PC-3 (cell line): ENCODE results near the gene ABCC3. TPM values are rescaled to one million over a fixed set of nuclear protein-coding genes. Genes with fewer than 3 reads are reported as not detected.

Experiments
- ATAC-seq: fragments of 200-7000 bp; cut with Tn5 transposase; 2 replicates; pipeline ENCODE4 v1.9.1; 2020; ENCODE audit warnings: mild to moderate bottlenecking, moderate library complexity
- BruUV-seq: library from RNA; stranded (reverse); fragments of 400-500 nt; replicated peaks from 2 replicates; lab custom pipeline; 2021; lab: Mats Ljungman, UMichigan
- CTCF ChIA-PET: fragments of 300-600 bp; sonication (Branson Sonifier 250); formaldehyde crosslinking; loops from one replicate; lab custom pipeline; 2022; ENCODE audit warnings: antibody characterized with exemption; lab: Charles Lee
- POLR2A ChIA-PET: fragments of 300-600 bp; sonication (Branson Sonifier 250); formaldehyde crosslinking; loops from one replicate; lab custom pipeline; 2022; ENCODE audit warnings: antibody characterized with exemption; ENCODE audit not compliant: unreplicated experiment; lab: Charles Lee
- DNase-seq: peaks from one replicate; pipeline ENCODE4 v3.0.0-alpha.2; 2015
- H2AFZ ChIP-seq: fragments of 300-600 bp; sonication (generic); 2 replicates; pipeline ENCODE4 v1.6.0; 2016; ENCODE audit warnings: antibody characterized with exemption, low read length
- H3F3A ChIP-seq: fragments of 300-600 bp; sonication (generic); one replicate; pipeline ENCODE4 v1.6.0; 2017; ENCODE audit warnings: antibody characterized with exemption, low read length, control low read depth, mild to moderate bottlenecking; ENCODE audit not compliant: unreplicated experiment
- H3K27ac ChIP-seq: fragments of 300-600 bp; sonication (generic); 2 replicates; pipeline ENCODE4 v1.5.1; 2016; ENCODE audit warnings: mild to moderate bottlenecking, low read length
- H3K27me3 ChIP-seq: fragments of 300-600 bp; sonication (generic); 2 replicates; pipeline ENCODE4 v1.6.1; 2016; ENCODE audit warnings: low read length, mixed read lengths
- H3K36me3 ChIP-seq: fragments of 300-600 bp; sonication (generic); 2 replicates; pipeline ENCODE4 v1.6.1; 2016; ENCODE audit warnings: low read depth, mixed run types, low read length, mixed read lengths
- H3K4me1 ChIP-seq: fragments of 300-600 bp; sonication (generic); 2 replicates; pipeline ENCODE4 v1.5.1; 2016; ENCODE audit warnings: low read length; ENCODE audit not compliant: insufficient read depth
- H3K4me2 ChIP-seq: fragments of 300-600 bp; sonication (generic); 2 replicates; pipeline ENCODE4 v1.6.0; 2016; ENCODE audit warnings: low read length
- H3K4me3 ChIP-seq: fragments of 300-600 bp; sonication (generic); 2 replicates; pipeline ENCODE4 v1.5.1; 2016; ENCODE audit warnings: mild to moderate bottlenecking, low read length, mixed read lengths
- H3K79me2 ChIP-seq: fragments of 300-600 bp; sonication (generic); 2 replicates; pipeline ENCODE4 v1.6.1; 2017; ENCODE audit warnings: low read length, mixed read lengths
- H3K9ac ChIP-seq: fragments of 300-600 bp; sonication (generic); 2 replicates; pipeline ENCODE4 v1.6.0; 2016; ENCODE audit warnings: mild to moderate bottlenecking, low read length
- H3K9me2 ChIP-seq: fragments of 300-600 bp; sonication (generic); replicated peaks from 2 replicates; pipeline ENCODE4 v1.6.1; 2016; ENCODE audit warnings: mixed run types, low read length, mixed read lengths
- H3K9me3 ChIP-seq: fragments of 300-600 bp; sonication (generic); 2 replicates; pipeline ENCODE4 v1.6.1; 2016; ENCODE audit warnings: low read length, mixed read lengths
- H4K20me1 ChIP-seq: fragments of 300-600 bp; sonication (generic); 2 replicates; pipeline ENCODE4 v1.6.1; 2016; ENCODE audit warnings: low read length, mixed read lengths
- EZH2 ChIP-seq: fragments of 300-600 bp; sonication (generic); IDR thresholded peaks from one replicate; pipeline ENCODE4 v1.6.1; 2017; ENCODE audit warnings: antibody characterized with exemption, mild to moderate bottlenecking, low read length; ENCODE audit not compliant: unreplicated experiment
- EZH2phosphoT487 ChIP-seq: fragments of 300-600 bp; sonication (generic); IDR thresholded peaks from 2 replicates; pipeline ENCODE4 v1.6.1; 2018; ENCODE audit warnings: mild to moderate bottlenecking, antibody characterized with exemption, low read length, borderline replicate concordance
- intact Hi-C: fragments of 100-400 bp; cut with micrococcal nuclease; formaldehyde crosslinking; loops from 2 replicates; pipeline ENCODE4 v1.9.0; 2023
- total RNA-seq: library from RNA; depleted of rRNA; stranded (reverse); fragments of >200 nt; gene quantifications from 2 replicates; pipeline ENCODE4 v1.2.3, GENCODE V29; 2014
- TF ChIP-seq, protein P1 (sequence below): fragments of 300-600 bp; sonication (generic); conservative IDR thresholded peaks from 2 replicates; pipeline ENCODE4 v1.5.1; 2017; ENCODE audit warnings: antibody characterized with exemption, low read depth, mild to moderate bottlenecking, low read length

Gene ABCC3
- total RNA-seq, 1 experiment from 2014 or later: 50.2 TPM

GRCh38 chr17:50613007-50613992 lies 21.4 kb upstream of the ABCC3 start:
- Histone ChIP-seq H4K20me1 (no peaks in the 10 kb centered on the region), H3K36me3 (no peaks in the 10 kb centered on the region), H3K9me2 (no peaks in the 10 kb centered on the region), H3K27ac (no peak overlapping the region), H3K4me3 (no peak overlapping the region), H3K4me2 (no peak overlapping the region), H3K9me3 (no peaks in the 10 kb centered on the region), H2AFZ (no peak overlapping the region), H3K79me2 (no peaks in the 10 kb centered on the region), H3K27me3 (no peaks in the 10 kb centered on the region), H3F3A (no peaks in the 10 kb centered on the region), H3K4me1 (no peaks in the 10 kb centered on the region), H3K9ac (no peak overlapping the region)
- ATAC-seq: no peak
- intact Hi-C loops: no loop called here
- ChIA-PET POLR2A (no interaction called here), CTCF (no interaction called here)
- TF ChIP-seq, protein P1, sequence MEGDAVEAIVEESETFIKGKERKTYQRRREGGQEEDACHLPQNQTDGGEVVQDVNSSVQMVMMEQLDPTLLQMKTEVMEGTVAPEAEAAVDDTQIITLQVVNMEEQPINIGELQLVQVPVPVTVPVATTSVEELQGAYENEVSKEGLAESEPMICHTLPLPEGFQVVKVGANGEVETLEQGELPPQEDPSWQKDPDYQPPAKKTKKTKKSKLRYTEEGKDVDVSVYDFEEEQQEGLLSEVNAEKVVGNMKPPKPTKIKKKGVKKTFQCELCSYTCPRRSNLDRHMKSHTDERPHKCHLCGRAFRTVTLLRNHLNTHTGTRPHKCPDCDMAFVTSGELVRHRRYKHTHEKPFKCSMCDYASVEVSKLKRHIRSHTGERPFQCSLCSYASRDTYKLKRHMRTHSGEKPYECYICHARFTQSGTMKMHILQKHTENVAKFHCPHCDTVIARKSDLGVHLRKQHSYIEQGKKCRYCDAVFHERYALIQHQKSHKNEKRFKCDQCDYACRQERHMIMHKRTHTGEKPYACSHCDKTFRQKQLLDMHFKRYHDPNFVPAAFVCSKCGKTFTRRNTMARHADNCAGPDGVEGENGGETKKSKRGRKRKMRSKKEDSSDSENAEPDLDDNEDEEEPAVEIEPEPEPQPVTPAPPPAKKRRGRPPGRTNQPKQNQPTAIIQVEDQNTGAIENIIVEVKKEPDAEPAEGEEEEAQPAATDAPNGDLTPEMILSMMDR: no peak
- TF ChIP-seq EZH2 (no peak), EZH2phosphoT487 (no peak)
- peak; percentile 20 for DNase-seq
- no TSS peak for BruUV-seq

DNA sequence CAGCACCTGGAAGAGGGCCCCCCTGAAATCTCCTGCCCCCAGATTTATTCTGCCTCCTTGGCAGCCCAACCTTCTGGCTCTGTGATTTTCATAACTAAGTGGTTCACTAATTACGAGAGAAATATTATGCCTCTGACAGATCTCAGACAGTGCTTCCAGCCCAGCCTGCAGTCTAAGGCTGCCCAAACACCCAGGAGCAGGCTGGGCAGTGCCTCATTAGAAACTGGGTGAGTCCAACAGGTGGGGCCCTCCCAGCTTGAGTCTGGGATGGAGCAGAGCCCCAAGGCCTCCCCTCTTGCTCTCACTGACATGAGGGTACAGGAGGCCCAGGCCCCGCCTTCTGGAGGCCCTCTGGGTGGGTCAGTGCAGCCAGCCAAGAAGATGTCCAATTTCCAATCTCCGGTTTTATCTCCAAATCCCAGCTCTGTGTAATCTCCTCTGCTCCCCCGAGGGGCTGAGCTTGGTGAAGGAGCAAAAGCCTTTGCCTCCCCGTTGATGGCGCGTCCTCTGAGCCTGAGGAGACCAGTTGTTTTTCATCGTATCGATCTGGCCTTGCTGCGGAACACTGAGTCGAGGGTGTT lies 20.1 kb upstream of the ABCC3 start:
- no peak overlapping the region for H2AFZ ChIP-seq
- no peak overlapping the region for H3K4me3 ChIP-seq
- no peaks in the 10 kb centered on the region for H3F3A ChIP-seq
- H3K4me1 ChIP-seq: peaks cover 3% of the 10 kb centered on the region; the same call in 1 of the 2 replicates
- POLR2A ChIA-PET: no interaction called here
- no peaks in the 10 kb centered on the region for H3K36me3 ChIP-seq
- DNase-seq (no peak), ATAC-seq (no peak)
- TF ChIP-seq, protein P1: no peak
- TF ChIP-seq EZH2: no peak
- TF ChIP-seq EZH2phosphoT487: no peak
- no TSS peak for BruUV-seq
- no peak overlapping the region for H3K4me2 ChIP-seq
- H3K9me3 ChIP-seq: no peaks in the 10 kb centered on the region
- no peak overlapping the region for H3K27ac ChIP-seq
- no peaks in the 10 kb centered on the region for H3K9me2 ChIP-seq
- intact Hi-C loops: no loop called here
- no peaks in the 10 kb centered on the region for H3K79me2 ChIP-seq
- no peak overlapping the region for H3K9ac ChIP-seq
- CTCF ChIA-PET: interaction anchor here (0.6 kb wide), 1 partner anchor 10 kb away, joined by 3 read pairs; no protein-coding TSS in a partner anchor
- H4K20me1 ChIP-seq: no peaks in the 10 kb centered on the region
- H3K27me3 ChIP-seq: no peaks in the 10 kb centered on the region
